GM12878 (cell line): ENCODE measurements around the gene SKAP1. TPM values are rescaled to one million over a fixed set of nuclear protein-coding genes. Genes with fewer than 3 reads are reported as not detected.

ENCODE experiments used
- ESRRA ChIP-seq: IDR thresholded peaks from 2 replicates; pipeline ENCODE4 v1.6.1; 2012; ENCODE audit warnings: mild to moderate bottlenecking, low read length, improper control_type of control experiment
- MEF2B ChIP-seq: fragments of 450-650 bp; IDR thresholded peaks from 2 replicates; pipeline ENCODE4 v1.6.1; 2018; ENCODE audit warnings: mild to moderate bottlenecking, moderate library complexity; ENCODE audit not compliant: partially characterized antibody, poor library complexity, severe bottlenecking
- NFYB ChIP-seq: IDR thresholded peaks from 2 replicates; pipeline ENCODE4 v1.6.1; 2011; ENCODE audit warnings: low read depth, mild to moderate bottlenecking, low read length, improper control_type of control experiment, moderate library complexity; ENCODE audit not compliant: insufficient read depth
- ZZZ3 ChIP-seq: IDR thresholded peaks from 2 replicates; pipeline ENCODE4 v1.6.1; 2011; ENCODE audit warnings: low read depth; ENCODE audit not compliant: control insufficient read depth, insufficient read length
- polyA plus RNA-seq, 11 experiments: library from polyadenylated mRNA; depleted of rRNA in 4 of 11; unstranded in 6 of 11; stranded (reverse) in 5 of 11; fragments of >200 nt; fragmentation: Nextera tagmentation in 4 of 11; fragmentation: Illumina TruSeq in 1 of 11; extraction: Ambion mirVana in 4 of 11; extraction: Trizol in 1 of 11; gene quantifications; 1 replicate in 1 of 11; 2 replicates in 10 of 11; pipeline versions ENCODE4 v1.2.1 to v1.2.3, GENCODE V29; 2011 to 2016; ENCODE audit warnings: inconsistent platforms in 2 of 11, missing spikeins in 2 of 11, low read depth in 1 of 11
- total RNA-seq, 4 experiments: library from RNA; depleted of rRNA in 3 of 4; stranded (reverse); fragments of >200 nt in 3 of 4; fragmentation: Illumina TruSeq in 1 of 4; extraction: Trizol in 1 of 4; gene quantifications; 2 replicates each; pipeline versions ENCODE4 v1.2.1 to v1.2.3, GENCODE V29; 2013 to 2021
- TF ChIP-seq, protein P1 (sequence below): IDR thresholded peaks from 2 replicates; pipeline ENCODE4 v1.6.1; 2012; ENCODE audit warnings: low read depth, low read length, improper control_type of control experiment
- TF ChIP-seq, protein P2 (sequence below): fragments of 450-650 bp; IDR thresholded peaks from 2 replicates; pipeline ENCODE4 v1.6.1; 2017; ENCODE audit warnings: mild to moderate bottlenecking
- TF ChIP-seq, protein P3 (sequence below), 3 experiments: IDR thresholded peaks in 2 of 3; conservative IDR thresholded peaks in 1 of 3; 2 replicates each; pipeline ENCODE4 v1.5.1; 2011; ENCODE audit warnings: low read depth in 3 of 3, low read length in 3 of 3, mild to moderate bottlenecking in 3 of 3, control low read depth in 2 of 3, moderate library complexity in 2 of 3, inconsistent platforms in 1 of 3, mixed read lengths in 1 of 3; ENCODE audit not compliant: control insufficient read depth in 2 of 3, insufficient read depth in 1 of 3; ENCODE audit errors: extremely low read depth in 1 of 3

The SKAP1 gene
- total and polyA plus RNA-seq, 10 of the 15 experiments (the other 5 are each of a cell fraction or from before 2014, with no cell fraction given) = 17.1 to 97.6 (median 35.9) TPM

DNA sequence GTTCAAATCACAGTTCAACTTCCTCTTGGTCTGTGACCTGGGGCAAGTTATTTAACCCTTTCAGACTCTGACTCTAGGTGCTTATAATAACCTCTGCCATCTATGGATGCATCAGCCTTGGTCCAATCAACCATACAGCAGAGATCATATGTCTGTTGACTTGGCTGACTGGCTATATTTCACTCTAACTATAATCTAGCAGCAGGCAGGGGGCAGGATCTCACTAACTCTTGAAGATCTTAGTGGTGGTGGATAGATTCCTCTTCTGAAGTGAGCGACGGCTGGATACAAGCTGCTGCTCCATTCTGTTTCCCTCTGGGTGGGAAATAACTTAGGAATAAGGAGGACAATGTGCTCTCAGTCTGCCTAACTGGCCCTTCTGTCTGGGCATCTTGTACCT is 146.6 kb downstream of the SKAP1 start (continued):
- TF ChIP-seq, protein P1, sequence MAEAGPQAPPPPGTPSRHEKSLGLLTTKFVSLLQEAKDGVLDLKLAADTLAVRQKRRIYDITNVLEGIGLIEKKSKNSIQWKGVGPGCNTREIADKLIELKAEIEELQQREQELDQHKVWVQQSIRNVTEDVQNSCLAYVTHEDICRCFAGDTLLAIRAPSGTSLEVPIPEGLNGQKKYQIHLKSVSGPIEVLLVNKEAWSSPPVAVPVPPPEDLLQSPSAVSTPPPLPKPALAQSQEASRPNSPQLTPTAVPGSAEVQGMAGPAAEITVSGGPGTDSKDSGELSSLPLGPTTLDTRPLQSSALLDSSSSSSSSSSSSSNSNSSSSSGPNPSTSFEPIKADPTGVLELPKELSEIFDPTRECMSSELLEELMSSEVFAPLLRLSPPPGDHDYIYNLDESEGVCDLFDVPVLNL = no peak
- TF ChIP-seq, protein P2, sequence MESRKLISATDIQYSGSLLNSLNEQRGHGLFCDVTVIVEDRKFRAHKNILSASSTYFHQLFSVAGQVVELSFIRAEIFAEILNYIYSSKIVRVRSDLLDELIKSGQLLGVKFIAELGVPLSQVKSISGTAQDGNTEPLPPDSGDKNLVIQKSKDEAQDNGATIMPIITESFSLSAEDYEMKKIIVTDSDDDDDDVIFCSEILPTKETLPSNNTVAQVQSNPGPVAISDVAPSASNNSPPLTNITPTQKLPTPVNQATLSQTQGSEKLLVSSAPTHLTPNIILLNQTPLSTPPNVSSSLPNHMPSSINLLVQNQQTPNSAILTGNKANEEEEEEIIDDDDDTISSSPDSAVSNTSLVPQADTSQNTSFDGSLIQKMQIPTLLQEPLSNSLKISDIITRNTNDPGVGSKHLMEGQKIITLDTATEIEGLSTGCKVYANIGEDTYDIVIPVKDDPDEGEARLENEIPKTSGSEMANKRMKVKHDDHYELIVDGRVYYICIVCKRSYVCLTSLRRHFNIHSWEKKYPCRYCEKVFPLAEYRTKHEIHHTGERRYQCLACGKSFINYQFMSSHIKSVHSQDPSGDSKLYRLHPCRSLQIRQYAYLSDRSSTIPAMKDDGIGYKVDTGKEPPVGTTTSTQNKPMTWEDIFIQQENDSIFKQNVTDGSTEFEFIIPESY = no peak
- TF ChIP-seq MEF2B (no peak), NFYB (no peak), ESRRA (no peak), ZZZ3 (no peak)
- TF ChIP-seq, protein P3, sequence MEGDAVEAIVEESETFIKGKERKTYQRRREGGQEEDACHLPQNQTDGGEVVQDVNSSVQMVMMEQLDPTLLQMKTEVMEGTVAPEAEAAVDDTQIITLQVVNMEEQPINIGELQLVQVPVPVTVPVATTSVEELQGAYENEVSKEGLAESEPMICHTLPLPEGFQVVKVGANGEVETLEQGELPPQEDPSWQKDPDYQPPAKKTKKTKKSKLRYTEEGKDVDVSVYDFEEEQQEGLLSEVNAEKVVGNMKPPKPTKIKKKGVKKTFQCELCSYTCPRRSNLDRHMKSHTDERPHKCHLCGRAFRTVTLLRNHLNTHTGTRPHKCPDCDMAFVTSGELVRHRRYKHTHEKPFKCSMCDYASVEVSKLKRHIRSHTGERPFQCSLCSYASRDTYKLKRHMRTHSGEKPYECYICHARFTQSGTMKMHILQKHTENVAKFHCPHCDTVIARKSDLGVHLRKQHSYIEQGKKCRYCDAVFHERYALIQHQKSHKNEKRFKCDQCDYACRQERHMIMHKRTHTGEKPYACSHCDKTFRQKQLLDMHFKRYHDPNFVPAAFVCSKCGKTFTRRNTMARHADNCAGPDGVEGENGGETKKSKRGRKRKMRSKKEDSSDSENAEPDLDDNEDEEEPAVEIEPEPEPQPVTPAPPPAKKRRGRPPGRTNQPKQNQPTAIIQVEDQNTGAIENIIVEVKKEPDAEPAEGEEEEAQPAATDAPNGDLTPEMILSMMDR (IDR thresholded peaks at IDR 0.05 in 2 of 3, conservative IDR thresholded peaks at IDR 0.05 in 1 of 3; ENCODE audit: control insufficient read depth in 2 of 3, extremely low read depth in 1 of 3, insufficient read depth in 1 of 3, low read depth in 3 of 3, low read length in 3 of 3) = no peak
